Smooth muscle cell of bladder (primary cell): Measurements from ENCODE around the gene KBTBD6. TPM values are rescaled to one million over a fixed set of nuclear protein-coding genes. Genes with fewer than 3 reads are reported as not detected.

ENCODE experiments used
- total RNA-seq: library from RNA; depleted of rRNA; stranded (reverse); fragments of >200 nt; gene quantifications from 2 replicates; pipeline ENCODE4 v1.2.3, GENCODE V29; 2014

KBTBD6 gene, protein sequence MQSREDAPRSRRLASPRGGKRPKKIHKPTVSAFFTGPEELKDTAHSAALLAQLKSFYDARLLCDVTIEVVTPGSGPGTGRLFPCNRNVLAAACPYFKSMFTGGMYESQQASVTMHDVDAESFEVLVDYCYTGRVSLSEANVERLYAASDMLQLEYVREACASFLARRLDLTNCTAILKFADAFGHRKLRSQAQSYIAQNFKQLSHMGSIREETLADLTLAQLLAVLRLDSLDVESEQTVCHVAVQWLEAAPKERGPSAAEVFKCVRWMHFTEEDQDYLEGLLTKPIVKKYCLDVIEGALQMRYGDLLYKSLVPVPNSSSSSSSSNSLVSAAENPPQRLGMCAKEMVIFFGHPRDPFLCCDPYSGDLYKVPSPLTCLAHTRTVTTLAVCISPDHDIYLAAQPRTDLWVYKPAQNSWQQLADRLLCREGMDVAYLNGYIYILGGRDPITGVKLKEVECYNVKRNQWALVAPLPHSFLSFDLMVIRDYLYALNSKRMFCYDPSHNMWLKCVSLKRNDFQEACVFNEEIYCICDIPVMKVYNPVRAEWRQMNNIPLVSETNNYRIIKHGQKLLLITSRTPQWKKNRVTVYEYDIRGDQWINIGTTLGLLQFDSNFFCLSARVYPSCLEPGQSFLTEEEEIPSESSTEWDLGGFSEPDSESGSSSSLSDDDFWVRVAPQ
- 9.0 and 9.5 TPM in 2 replicates for total RNA-seq

DNA sequence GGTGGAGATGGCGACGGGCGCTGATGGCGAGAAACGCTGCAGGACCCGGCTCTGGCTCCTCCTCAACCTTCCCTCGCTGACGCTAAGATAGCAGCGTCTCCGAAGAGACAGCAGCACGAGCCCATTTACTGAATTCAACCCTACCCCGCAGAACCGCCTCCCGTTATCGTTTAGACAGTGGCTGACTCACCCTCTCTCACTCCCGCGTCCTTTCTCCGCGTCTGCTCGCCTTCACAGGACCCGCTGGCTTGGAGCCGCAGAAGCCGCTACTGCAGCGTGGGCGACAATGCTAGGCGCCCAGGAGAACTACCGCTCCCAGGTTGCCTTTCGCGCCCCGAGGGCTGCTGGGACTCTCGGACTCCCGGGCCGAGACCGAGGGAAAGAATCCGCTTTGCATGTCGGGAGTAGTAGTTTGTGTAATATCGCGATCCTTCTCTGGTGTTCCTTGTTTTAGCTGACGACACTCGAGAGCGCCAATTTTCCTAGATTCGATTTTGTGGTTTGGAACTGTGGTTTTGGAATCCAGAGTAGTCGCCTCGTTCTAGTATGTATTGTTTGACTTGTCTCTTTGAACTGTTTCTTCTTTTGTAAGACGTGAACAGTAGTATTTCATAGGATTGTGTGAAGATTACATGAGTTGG is at the start of gene KBTBD6:
TSS of gene KBTBD6 (minus strand) at position 291 of the 641 bp plus-strand sequence. CDS start 291 bp downstream, outside the sequence.

Other genes starting within 250 kb of the KBTBD6 start
- gene ELF1, start 113.5 kb downstream of the KBTBD6 start, total RNA-seq = 19.3 and 27.2 TPM in 2 replicates
- gene WBP4, start 71.3 kb downstream of the KBTBD6 start, total RNA-seq = 8.4 and 9.0 TPM in 2 replicates
- 5.8 and 6.7 TPM in 2 replicates for gene KBTBD7, start 61.8 kb upstream of the KBTBD6 start, total RNA-seq
- gene MTRF1, start 130.8 kb upstream of the KBTBD6 start, total RNA-seq = 8.4 and 12.0 TPM in 2 replicates
- gene NAA16, start 178.5 kb upstream of the KBTBD6 start, total RNA-seq = 5.3 and 6.3 TPM in 2 replicates